ENCODE results near the gene HOXA10. TPM values are rescaled to one million over a fixed set of nuclear protein-coding genes. Genes with fewer than 3 reads are reported as not detected.
A peak's percentile ranks its signal among the peaks of the same experiment; 100 is the strongest.

The HOXA10 gene
- total RNA-seq, 1 experiment from 2014 or later: not detected

DNA sequence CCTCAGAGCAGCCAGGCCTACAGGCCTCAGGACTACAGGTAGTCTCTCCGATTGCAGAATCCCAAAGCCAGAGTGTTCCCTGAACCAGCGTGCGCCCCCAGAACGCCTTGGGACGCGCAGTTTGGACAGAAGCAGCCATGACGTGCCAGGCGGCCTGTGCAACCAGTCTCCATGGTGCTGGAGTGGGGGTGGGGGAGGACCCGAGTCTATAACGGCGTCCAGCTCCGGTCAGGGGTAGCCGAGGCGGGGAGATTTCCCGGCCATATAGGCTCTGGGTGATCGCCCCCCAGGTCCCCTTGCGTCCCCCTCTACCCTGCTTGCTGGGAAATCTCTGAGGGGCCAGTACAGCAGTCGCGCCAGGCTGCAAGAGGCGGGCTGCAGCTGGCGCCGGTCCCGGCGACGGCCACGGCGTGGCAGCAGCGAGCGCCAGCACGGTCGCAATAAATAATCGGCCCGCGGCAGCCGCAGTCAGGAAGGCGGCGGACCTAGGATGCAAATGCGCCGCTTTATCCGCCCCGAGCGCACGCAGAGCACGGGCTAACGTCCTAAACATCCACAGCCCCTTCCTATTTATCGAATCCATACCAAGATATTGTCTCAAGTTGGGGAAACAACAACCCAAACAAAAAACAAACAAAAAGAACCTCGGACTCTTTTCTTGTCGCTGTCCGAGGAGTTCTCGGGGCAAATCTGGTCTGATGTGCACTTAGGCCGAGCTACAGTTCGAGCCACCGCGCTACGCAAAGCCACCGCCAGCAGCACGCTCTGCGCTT lies 23.4 kb downstream of the HOXA10 start:
- CTCF ChIA-PET: interaction anchor here (1.7 kb wide), 1 partner anchor 10 kb away, joined by 5 read pairs; no protein-coding TSS in a partner anchor

GRCh38 chr7:27149842-27150567 lies 24.1 kb downstream of the HOXA10 start:
- H3K4me3 ChIP-seq (ENCODE audit: low read depth, low read length, poor library complexity, severe bottlenecking): no peak overlapping the region
- peaks cover 6% of the 10 kb centered on the region for H3K4me1 ChIP-seq (ENCODE audit: insufficient read depth, low read length, poor library complexity, severe bottlenecking)
- no peak for DNase-seq (ENCODE audit: low spot score)
- TF ChIP-seq EZH2 (IDR thresholded peaks at IDR 0.05; ENCODE audit: borderline replicate concordance, low read depth, low read length, poor library complexity, severe bottlenecking): no peak
- TF ChIP-seq CTCF (conservative IDR thresholded peaks at IDR 0.05; ENCODE audit: low read depth, low read length): no peak
- no peak overlapping the region for H3K27ac ChIP-seq (ENCODE audit: low read depth, low read length, poor library complexity, severe bottlenecking)
- BruUV-seq (replicated peaks): no TSS peak
- intact Hi-C loops (cut with micrococcal nuclease; ENCODE audit: unreplicated experiment): no loop called here
- no peaks in the 10 kb centered on the region for H3K9me3 ChIP-seq (ENCODE audit: low read depth, low read length, poor library complexity, severe bottlenecking)
- H3K27me3 ChIP-seq (replicated peaks; ENCODE audit: insufficient read depth, low read depth, low read length, poor library complexity): peaks cover 94% of the 10 kb centered on the region
- H3K36me3 ChIP-seq (ENCODE audit: insufficient read depth, low read length, poor library complexity, severe bottlenecking): no peaks in the 10 kb centered on the region
- ChIA-PET POLR2A (ENCODE audit: low non-redundant PET) (no interaction called here), CTCF (interaction anchor here (0.6 to 1.7 kb wide), 3 partner anchors 11 to 783 kb away, joined by 4 to 5 read pairs (median 4); no protein-coding TSS in a partner anchor)

More for the DNA sequence above, 23.4 kb downstream of the HOXA10 start:
- BruUV-seq (replicated peaks): no TSS peak
- DNase-seq (ENCODE audit: low spot score): peak; percentile 81
- Histone ChIP-seq H3K4me1 (ENCODE audit: insufficient read depth, low read length, poor library complexity, severe bottlenecking) (peaks cover 9% of the 10 kb centered on the region), H3K27ac (ENCODE audit: low read depth, low read length, poor library complexity, severe bottlenecking) (no peak overlapping the region), H3K36me3 (ENCODE audit: insufficient read depth, low read length, poor library complexity, severe bottlenecking) (no peaks in the 10 kb centered on the region), H3K9me3 (ENCODE audit: low read depth, low read length, poor library complexity, severe bottlenecking) (no peaks in the 10 kb centered on the region), H3K4me3 (ENCODE audit: low read depth, low read length, poor library complexity, severe bottlenecking) (peak overlapping the region; percentile 26), H3K27me3 (replicated peaks; ENCODE audit: insufficient read depth, low read depth, low read length, poor library complexity) (peaks cover 94% of the 10 kb centered on the region)
- intact Hi-C loops (cut with micrococcal nuclease; ENCODE audit: unreplicated experiment): no loop called here
- TF ChIP-seq EZH2 (IDR thresholded peaks at IDR 0.05; ENCODE audit: borderline replicate concordance, low read depth, low read length, poor library complexity, severe bottlenecking) (peak; percentile 77), CTCF (conservative IDR thresholded peaks at IDR 0.05; ENCODE audit: low read depth, low read length) (peak; percentile 88)
- POLR2A ChIA-PET (ENCODE audit: low non-redundant PET): no interaction called here

- no peak for DNase-seq (ENCODE audit: low spot score)
- BruUV-seq (replicated peaks): no TSS peak
- Histone ChIP-seq H3K4me3 (ENCODE audit: low read depth, low read length, poor library complexity, severe bottlenecking) (no peak overlapping the region), H3K9me3 (ENCODE audit: low read depth, low read length, poor library complexity, severe bottlenecking) (no peaks in the 10 kb centered on the region), H3K27ac (ENCODE audit: low read depth, low read length, poor library complexity, severe bottlenecking) (no peak overlapping the region), H3K36me3 (ENCODE audit: insufficient read depth, low read length, poor library complexity, severe bottlenecking) (no peaks in the 10 kb centered on the region), H3K4me1 (ENCODE audit: insufficient read depth, low read length, poor library complexity, severe bottlenecking) (peaks cover 6% of the 10 kb centered on the region), H3K27me3 (replicated peaks; ENCODE audit: insufficient read depth, low read depth, low read length, poor library complexity) (peaks cover 94% of the 10 kb centered on the region)
- TF ChIP-seq EZH2 (IDR thresholded peaks at IDR 0.05; ENCODE audit: borderline replicate concordance, low read depth, low read length, poor library complexity, severe bottlenecking) (no peak), CTCF (conservative IDR thresholded peaks at IDR 0.05; ENCODE audit: low read depth, low read length) (no peak)
- intact Hi-C loops (cut with micrococcal nuclease; ENCODE audit: unreplicated experiment): no loop called here
- ChIA-PET CTCF (interaction anchor here (0.6 kb wide), 2 partner anchors 114 to 784 kb away, joined by 4 read pairs; no protein-coding TSS in a partner anchor), POLR2A (ENCODE audit: low non-redundant PET) (no interaction called here)
These were observed 25.1 kb downstream of the HOXA10 start for GRCh38 chr7:27148756-27149641.
